Ectodermal cell (in vitro differentiated cells): Measurements from ENCODE around the gene ENTPD6.
A peak's percentile ranks its signal among the peaks of the same experiment; 100 is the strongest.

Source experiments
- H3K27ac ChIP-seq: 2 replicates; pipeline ENCODE4 v1.7.0; 2013; ENCODE audit warnings: mild to moderate bottlenecking, low read depth, low read length; ENCODE audit not compliant: insufficient read depth, poor library complexity, severe bottlenecking
- H3K27me3 ChIP-seq: 2 replicates; pipeline ENCODE4 v1.7.0; 2013; ENCODE audit warnings: mild to moderate bottlenecking, low read length; ENCODE audit not compliant: insufficient read depth, control insufficient read depth, poor library complexity, severe bottlenecking
- H3K36me3 ChIP-seq: one replicate; pipeline ENCODE4 v1.7.0; 2013; ENCODE audit warnings: low read length; ENCODE audit not compliant: control insufficient read depth, insufficient read depth
- H3K4me1 ChIP-seq: one replicate; pipeline ENCODE4 v1.7.0; 2013; ENCODE audit warnings: low read length; ENCODE audit not compliant: control insufficient read depth, insufficient read depth
- H3K4me3 ChIP-seq: 2 replicates; pipeline ENCODE4 v1.7.0; 2013; ENCODE audit warnings: low read depth, low read length, control low read depth; ENCODE audit not compliant: insufficient read depth
- H3K9me3 ChIP-seq: 2 replicates; pipeline ENCODE4 v1.7.0; 2013; ENCODE audit warnings: mild to moderate bottlenecking, low read length, moderate library complexity; ENCODE audit not compliant: control insufficient read depth
- WGBS, 2 experiments: methylation state at CpG; one replicate each; pipeline ENCODE4 v1.1.7; 2013; ENCODE audit warnings: missing lambda C conversion rate in 2 of 2; 5-methylcytosine and 5-hydroxymethylcytosine counted together

Gene ENTPD6

DNA sequence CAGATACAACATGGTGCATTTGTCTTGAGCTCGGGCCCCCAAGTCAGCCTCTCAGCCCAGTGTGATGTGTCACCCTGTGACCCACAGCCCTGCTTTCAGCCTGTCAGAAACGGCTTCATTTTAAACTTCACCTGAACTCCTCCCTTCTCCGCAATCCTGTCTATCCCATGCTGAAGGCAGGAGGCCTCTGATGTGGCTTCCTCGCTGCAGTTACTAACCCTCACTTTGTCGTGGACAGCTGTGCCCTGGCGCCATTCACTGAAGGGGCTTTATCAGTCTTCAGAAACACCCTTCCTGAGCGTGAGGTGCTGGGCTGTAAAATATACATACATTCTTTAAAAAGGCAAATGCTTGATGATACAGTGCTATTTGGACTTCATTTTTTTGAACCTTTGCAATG lies 7.9 kb upstream of the ENTPD6 start:
- WGBS, 2 experiments, result 90 to 91% methylated on average over 6 to 7 of the region's 7 CpGs
- Histone ChIP-seq H3K4me1 (no peaks in the 10 kb centered on the region), H3K4me3 (no peak overlapping the region), H3K27me3 (no peaks in the 10 kb centered on the region), H3K9me3 (no peaks in the 10 kb centered on the region), H3K36me3 (no peaks in the 10 kb centered on the region), H3K27ac (no peak overlapping the region)

DNA sequence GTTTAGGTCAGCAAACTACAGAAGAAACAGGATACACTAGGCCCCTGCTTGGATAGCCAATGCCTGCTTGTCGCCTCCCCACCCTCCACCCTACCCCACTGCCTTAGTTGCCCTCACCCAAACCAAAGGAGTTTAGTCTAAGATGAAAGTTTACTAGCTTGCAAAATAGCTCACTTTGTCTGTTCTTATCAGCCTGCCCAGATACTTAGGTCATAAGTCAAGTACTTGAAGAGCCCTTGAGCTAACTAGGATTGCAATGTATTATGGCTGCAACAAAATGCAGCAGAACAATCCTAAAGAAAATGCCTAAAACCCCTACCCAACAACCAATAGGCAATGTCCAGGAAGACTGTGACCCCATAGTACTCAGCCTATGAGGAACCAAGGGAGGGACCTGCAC lies 7.3 kb upstream of the ENTPD6 start:
- H3K27ac ChIP-seq, result no peak overlapping the region
- H3K4me3 ChIP-seq, result no peak overlapping the region
- no peaks in the 10 kb centered on the region for H3K27me3 ChIP-seq
- no peaks in the 10 kb centered on the region for H3K36me3 ChIP-seq
- 90 to 93% methylated on average over 1 of the region's 1 CpG for WGBS, 2 experiments
- H3K4me1 ChIP-seq, result no peaks in the 10 kb centered on the region
- no peaks in the 10 kb centered on the region for H3K9me3 ChIP-seq

DNA sequence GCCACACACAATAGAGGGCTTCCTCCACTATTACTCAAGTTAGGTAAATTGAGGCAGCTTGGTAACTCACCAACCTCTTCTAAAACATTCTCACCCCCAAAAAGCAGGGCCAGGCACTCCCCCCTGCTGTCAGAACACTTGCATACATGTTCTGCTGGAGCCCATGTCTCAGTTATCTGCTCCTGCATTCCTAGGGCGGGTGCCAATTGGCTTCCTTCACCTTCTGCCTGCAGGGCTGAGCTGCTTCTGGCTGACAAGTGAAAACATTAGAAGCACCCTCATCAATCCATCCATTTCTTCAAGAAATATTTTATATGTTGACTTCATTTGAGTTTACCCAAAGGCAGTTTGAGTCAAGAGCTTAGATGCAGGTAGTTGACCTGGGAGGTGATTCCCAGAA lies 4.5 kb upstream of the ENTPD6 start:
- no peaks in the 10 kb centered on the region for H3K9me3 ChIP-seq
- no peaks in the 10 kb centered on the region for H3K4me1 ChIP-seq
- H3K36me3 ChIP-seq, result no peaks in the 10 kb centered on the region
- no peak overlapping the region for H3K4me3 ChIP-seq
- WGBS, 2 experiments, result 90 to 93% methylated on average over 1 of the region's 1 CpG
- no peaks in the 10 kb centered on the region for H3K27me3 ChIP-seq
- no peak overlapping the region for H3K27ac ChIP-seq

DNA sequence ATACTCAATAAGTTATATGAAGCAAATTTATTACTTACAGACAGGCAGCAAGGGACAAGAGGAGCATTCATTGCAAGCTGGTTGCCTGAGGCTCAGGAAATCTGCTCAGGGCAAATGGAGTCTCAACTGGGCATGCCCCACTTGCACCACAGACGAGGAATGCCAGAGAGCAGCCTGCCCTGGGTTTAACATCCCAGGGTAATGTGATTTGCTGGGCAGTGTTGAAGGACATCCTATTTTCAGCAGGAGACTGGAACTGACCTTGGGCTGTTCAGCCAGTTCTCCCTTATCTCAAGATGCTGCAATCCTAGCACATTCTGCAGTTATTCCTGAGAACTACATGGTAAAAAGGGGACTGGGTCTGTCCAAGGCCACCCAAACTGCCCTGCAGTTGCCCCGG lies 3.8 kb upstream of the ENTPD6 start:
- H3K9me3 ChIP-seq, result no peaks in the 10 kb centered on the region
- H3K4me3 ChIP-seq, result no peak overlapping the region
- no peaks in the 10 kb centered on the region for H3K36me3 ChIP-seq
- 89% methylated on average over 2 of the region's 2 CpGs for WGBS, 2 experiments
- H3K27me3 ChIP-seq, result peaks cover 4% of the 10 kb centered on the region
- H3K4me1 ChIP-seq, result peaks cover 4% of the 10 kb centered on the region
- H3K27ac ChIP-seq, result no peak overlapping the region

DNA sequence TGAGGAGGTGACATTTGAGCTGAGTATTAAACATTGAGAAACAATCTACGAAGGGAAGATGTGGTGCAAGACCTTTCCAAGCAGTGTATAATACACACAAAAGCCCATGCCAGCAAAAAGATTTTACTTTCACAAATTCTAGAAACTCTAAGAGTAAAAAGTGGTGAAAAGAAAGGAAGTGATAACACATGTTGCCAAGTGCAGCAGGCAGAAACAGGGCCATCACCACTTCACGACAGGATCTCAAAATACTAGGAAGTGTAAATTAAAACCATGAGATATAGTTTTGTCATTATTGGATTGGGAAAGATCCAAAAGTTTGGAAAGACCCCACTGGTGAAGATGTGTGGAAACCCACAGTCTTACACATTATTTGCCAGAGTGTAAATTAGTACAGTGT lies 1.7 kb upstream of the ENTPD6 start:
- Histone ChIP-seq H3K27ac (no peak overlapping the region), H3K27me3 (peaks cover 4% of the 10 kb centered on the region), H3K4me1 (peaks cover 12% of the 10 kb centered on the region), H3K4me3 (no peak overlapping the region), H3K9me3 (no peaks in the 10 kb centered on the region), H3K36me3 (no peaks in the 10 kb centered on the region)
- 94 to 100% methylated on average over 1 of the region's 2 CpGs for WGBS, 2 experiments

DNA sequence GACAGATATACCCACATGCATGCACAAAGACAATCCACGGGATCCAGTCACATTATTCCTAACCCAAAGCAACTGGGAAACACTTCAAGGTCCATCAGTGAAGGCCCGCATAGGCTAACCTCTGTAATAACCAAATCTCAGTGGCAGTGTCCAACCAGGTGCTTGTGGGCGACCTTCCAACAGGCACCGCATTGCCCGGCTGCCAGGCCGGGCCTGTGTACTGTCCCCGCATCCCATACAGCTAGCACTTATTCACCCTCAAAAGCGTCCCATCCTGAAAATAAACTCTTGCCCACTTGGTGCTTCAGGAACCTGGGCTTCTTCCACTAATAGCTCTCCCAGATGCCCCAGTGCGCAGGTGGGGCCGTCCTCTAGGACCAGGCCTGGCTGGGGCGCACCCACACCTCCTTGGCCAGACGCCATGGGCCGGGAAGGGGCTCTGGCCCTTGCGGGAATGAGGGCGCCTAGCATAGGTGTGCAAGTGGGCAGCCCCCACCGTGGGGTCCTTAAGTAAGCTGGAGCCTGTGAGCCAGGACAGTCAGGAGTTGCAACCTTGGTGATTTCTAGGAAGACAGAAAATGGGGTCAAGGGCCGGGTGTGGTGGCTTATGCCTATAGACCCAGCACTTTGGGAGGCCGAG lies 1.1 kb upstream of the ENTPD6 start:
- 94% methylated on average over 18 of the region's 18 CpGs for WGBS, 2 experiments
- Histone ChIP-seq H3K4me3 (no peak overlapping the region), H3K9me3 (no peaks in the 10 kb centered on the region), H3K27me3 (peaks cover 4% of the 10 kb centered on the region), H3K27ac (no peak overlapping the region), H3K36me3 (no peaks in the 10 kb centered on the region), H3K4me1 (peaks cover 16% of the 10 kb centered on the region)

DNA sequence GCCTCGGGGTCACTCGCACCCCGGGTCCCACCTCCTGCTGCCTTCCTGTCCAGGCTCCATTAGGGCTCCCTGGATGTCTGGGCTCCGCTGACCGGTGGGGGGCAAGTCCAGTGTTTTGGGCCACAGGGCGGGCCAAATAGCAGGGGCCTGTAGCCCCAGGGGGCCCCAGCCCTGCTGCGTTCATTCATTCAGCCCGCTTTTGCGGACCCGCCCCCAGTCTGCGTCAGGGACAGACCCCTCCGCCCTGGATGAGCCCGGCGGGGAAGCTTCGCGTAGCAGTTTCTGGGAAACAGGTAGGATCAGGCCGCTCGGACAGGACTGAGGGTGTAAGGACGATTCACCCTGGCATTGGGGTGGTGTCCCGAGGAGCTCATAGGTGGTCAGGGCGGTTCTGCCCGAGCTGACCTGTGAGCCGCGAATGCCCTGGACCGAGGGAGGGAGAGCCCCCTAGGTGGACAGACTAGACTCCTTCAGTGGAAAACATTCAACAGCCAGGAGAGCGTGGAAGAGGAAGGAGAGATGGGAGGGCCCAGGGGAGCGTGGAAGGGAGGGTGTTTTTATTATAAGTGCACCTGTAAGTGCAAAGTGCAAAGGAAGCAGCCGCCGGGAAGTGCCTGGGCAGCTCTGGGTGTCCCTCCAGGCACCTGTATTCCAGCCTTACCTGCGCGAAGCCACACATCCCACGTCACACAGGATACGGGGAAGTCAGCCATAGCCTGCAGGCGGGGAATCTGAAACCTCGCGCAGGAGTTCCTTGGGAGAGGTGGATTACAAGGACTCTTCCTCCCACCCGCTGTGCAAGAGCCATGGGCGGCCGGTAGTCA lies 662 bp downstream of the ENTPD6 start:
- H3K4me1 ChIP-seq, result peaks cover 16% of the 10 kb centered on the region
- H3K27me3 ChIP-seq, result peaks cover 4% of the 10 kb centered on the region
- no peak overlapping the region for H3K27ac ChIP-seq
- H3K36me3 ChIP-seq, result no peaks in the 10 kb centered on the region
- H3K9me3 ChIP-seq, result no peaks in the 10 kb centered on the region
- peak overlapping the region; percentile 80 for H3K4me3 ChIP-seq
- 1% methylated on average over 39 of the region's 39 CpGs for WGBS, 2 experiments

DNA sequence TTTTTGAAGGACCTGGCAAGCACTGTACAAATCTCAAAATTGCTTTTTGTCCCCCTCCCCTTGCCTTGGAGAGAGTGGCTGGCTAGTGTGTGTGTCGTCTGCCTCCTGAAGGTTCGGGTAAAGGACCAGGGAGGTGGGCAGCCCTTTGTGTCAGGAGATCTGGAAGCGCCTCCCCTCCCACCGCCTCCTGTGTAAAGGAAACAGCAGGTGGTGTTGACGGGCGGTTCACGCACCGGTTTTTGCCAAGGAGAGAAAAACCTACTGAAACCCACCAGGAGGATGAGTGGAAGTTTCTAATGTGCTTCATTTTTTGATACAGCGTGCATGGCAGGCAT lies 1.2 kb downstream of the ENTPD6 start:
- Histone ChIP-seq H3K27me3 (peaks cover 4% of the 10 kb centered on the region), H3K9me3 (no peaks in the 10 kb centered on the region), H3K36me3 (no peaks in the 10 kb centered on the region), H3K4me3 (peak overlapping the region; percentile 80), H3K27ac (no peak overlapping the region), H3K4me1 (peaks cover 16% of the 10 kb centered on the region)
- WGBS, 2 experiments, result 10% methylated on average over 9 of the region's 9 CpGs

DNA sequence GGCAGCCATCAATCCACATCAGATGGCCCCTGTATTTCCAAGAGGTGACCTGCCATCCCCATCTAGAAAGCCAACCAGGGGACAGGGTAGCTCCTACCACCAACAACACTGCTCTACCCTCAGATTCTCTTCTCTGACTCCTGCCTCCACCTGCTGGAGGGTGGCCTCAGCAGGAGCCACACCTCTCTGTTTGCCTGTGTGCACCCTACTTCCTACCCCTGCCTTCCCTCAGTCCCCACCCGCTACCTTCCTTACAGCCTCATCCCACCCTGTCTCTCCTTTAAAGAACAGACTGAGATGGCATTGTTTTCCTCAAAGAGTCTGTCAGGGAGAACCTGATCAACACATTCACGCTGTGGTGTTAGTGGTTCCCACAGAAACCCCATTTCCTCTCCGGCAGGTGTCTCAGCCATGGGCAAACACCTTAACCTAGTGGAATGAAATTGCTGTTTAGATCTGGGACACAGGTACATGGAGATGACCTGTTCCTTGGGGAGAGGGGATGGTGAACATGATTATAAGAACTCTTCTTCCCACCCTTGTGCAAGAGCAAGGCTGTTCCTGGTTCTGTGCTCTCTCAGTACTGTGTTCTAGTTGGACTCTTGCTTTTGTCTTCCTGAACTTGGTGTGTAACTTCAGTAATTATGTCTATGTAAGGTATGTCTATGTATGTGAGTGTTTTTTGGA lies 1.8 kb downstream of the ENTPD6 start:
- H3K9me3 ChIP-seq, result no peaks in the 10 kb centered on the region

DNA sequence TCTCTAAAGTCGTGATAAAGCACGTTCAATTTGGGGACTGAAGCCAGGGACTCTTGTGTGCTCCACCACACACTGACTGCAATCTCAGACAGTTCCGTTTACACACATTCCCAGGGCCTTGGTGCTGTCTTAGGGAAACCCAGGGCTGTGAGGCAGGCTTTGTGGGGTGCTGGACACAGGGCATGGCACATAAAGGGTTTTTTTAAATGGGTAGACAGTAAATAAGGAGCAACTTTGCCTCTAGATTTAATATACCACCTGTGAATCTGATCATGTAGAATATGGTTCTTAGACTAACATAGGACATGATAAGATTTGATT lies 2.3 kb downstream of the ENTPD6 start:
- H3K27me3 ChIP-seq, result peaks cover 4% of the 10 kb centered on the region
- no peaks in the 10 kb centered on the region for H3K36me3 ChIP-seq
- H3K4me1 ChIP-seq, result peaks cover 16% of the 10 kb centered on the region
- H3K27ac ChIP-seq, result no peak overlapping the region
- WGBS, 2 experiments, result 92 to 95% methylated on average over 3 of the region's 3 CpGs
- no peak overlapping the region for H3K4me3 ChIP-seq
- H3K9me3 ChIP-seq, result no peaks in the 10 kb centered on the region

More for the DNA sequence above, 1.8 kb downstream of the ENTPD6 start:
- H3K27me3 ChIP-seq, result peaks cover 4% of the 10 kb centered on the region
- H3K36me3 ChIP-seq, result no peaks in the 10 kb centered on the region
- H3K27ac ChIP-seq, result no peak overlapping the region
- 81 to 95% methylated on average over 3 of the region's 3 CpGs for WGBS, 2 experiments
- H3K4me1 ChIP-seq, result peaks cover 16% of the 10 kb centered on the region
- no peak overlapping the region for H3K4me3 ChIP-seq
